Hepatocyte (in vitro differentiated cells): ENCODE measurements around the gene ARSJ. TPM values are rescaled to one million over a fixed set of nuclear protein-coding genes. Genes with fewer than 3 reads are reported as not detected.

Experiments used
- DNase-seq: peaks from one replicate; pipeline ENCODE4 v3.0.0-alpha.2; 2016; ENCODE audit warnings: low spot score
- H2AFZ ChIP-seq: fragments of 200-600 bp; sonication (generic); 2 replicates; pipeline ENCODE4 v1.6.0; 2016; ENCODE audit warnings: antibody characterized with exemption, mild to moderate bottlenecking
- H3K27ac ChIP-seq: fragments of 200-600 bp; sonication (generic); 2 replicates; pipeline ENCODE4 v1.5.1; 2016; ENCODE audit warnings: mild to moderate bottlenecking
- H3K27me3 ChIP-seq: fragments of 200-600 bp; sonication (generic); 2 replicates; pipeline ENCODE4 v1.6.1; 2016
- H3K36me3 ChIP-seq: fragments of 200-600 bp; sonication (generic); replicated peaks from 2 replicates; pipeline ENCODE4 v1.5.1; 2016; ENCODE audit warnings: low read depth; ENCODE audit not compliant: insufficient read depth
- H3K4me1 ChIP-seq: fragments of 200-600 bp; sonication (generic); 2 replicates; pipeline ENCODE4 v1.5.1; 2016; ENCODE audit warnings: mild to moderate bottlenecking, moderate library complexity; ENCODE audit not compliant: insufficient read depth
- H3K4me2 ChIP-seq: fragments of 200-600 bp; sonication (generic); 2 replicates; pipeline ENCODE4 v1.6.0; 2016
- H3K4me3 ChIP-seq: fragments of 200-600 bp; sonication (generic); 2 replicates; pipeline ENCODE4 v1.5.1; 2016; ENCODE audit warnings: mild to moderate bottlenecking
- H3K79me2 ChIP-seq: fragments of 200-600 bp; sonication (generic); 2 replicates; pipeline ENCODE4 v1.6.0; 2017; ENCODE audit warnings: mild to moderate bottlenecking
- H3K9me2 ChIP-seq: fragments of 200-600 bp; sonication (generic); replicated peaks from 2 replicates; pipeline ENCODE4 v1.6.0; 2017; ENCODE audit warnings: mild to moderate bottlenecking; ENCODE audit not compliant: insufficient read depth
- H3K9me3 ChIP-seq: fragments of 200-600 bp; sonication (generic); 2 replicates; pipeline ENCODE4 v1.5.1; 2016; ENCODE audit warnings: low read depth, mild to moderate bottlenecking
- H4K20me1 ChIP-seq: fragments of 200-600 bp; sonication (generic); 2 replicates; pipeline ENCODE4 v1.6.0; 2016; ENCODE audit warnings: mild to moderate bottlenecking; ENCODE audit not compliant: insufficient read depth, poor library complexity, severe bottlenecking
- EZH2 ChIP-seq: fragments of 200-600 bp; sonication (generic); IDR thresholded peaks from 2 replicates; pipeline ENCODE4 v1.6.1; 2016; ENCODE audit warnings: antibody characterized with exemption, mild to moderate bottlenecking, borderline replicate concordance
- EZH2phosphoT487 ChIP-seq: fragments of 200-600 bp; sonication (generic); IDR thresholded peaks from one replicate; pipeline ENCODE4 v1.6.1; 2018; ENCODE audit warnings: antibody characterized with exemption, mild to moderate bottlenecking, low read depth, moderate library complexity; ENCODE audit not compliant: unreplicated experiment, severe bottlenecking
- WGBS: methylation state at CpG from one replicate; pipeline ENCODE4 v1.1.6; 2016; ENCODE audit warnings: low lambda C conversion rate; ENCODE audit errors: missing lambda C conversion rate; 5-methylcytosine and 5-hydroxymethylcytosine counted together
- polyA plus RNA-seq: library from polyadenylated mRNA; unstranded; fragments of >200 nt; fragmentation: Nextera tagmentation; extraction: Ambion mirVana; gene quantifications from 2 replicates; pipeline ENCODE4 v1.2.1, GENCODE V29; 2016
- total RNA-seq: library from RNA; depleted of rRNA; stranded (reverse); fragments of >200 nt; gene quantifications from 2 replicates; pipeline ENCODE4 v1.2.3, GENCODE V29; 2014
- TF ChIP-seq, protein P1 (sequence below): fragments of 200-600 bp; sonication (generic); IDR thresholded peaks from 2 replicates; pipeline ENCODE4 v1.5.1; 2016; ENCODE audit warnings: antibody characterized with exemption, mild to moderate bottlenecking; ENCODE audit not compliant: poor library complexity

Gene ARSJ
- total and polyA plus RNA-seq, 2 experiments from 2014 or later: 7.6 to 13.8 TPM

DNA sequence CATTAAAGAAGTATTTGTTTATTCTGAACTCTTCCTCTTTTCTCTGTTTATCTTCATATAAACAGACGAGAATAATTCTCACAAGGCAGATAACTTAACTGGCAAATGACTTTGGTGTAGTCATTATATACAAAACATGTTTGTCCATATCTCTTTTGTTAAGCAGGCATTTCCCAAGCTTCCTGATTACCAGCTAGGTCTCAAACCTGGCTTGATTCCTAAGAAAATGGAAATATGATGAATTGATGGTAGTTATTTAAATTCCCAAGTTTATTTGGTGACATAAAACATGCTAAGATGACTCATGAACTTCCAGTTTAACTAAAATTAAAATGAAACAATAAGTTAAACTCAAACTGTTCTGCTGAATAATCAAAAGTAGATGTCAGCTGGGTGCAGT, 96.8 kb downstream of the ARSJ start:
- Histone ChIP-seq H2AFZ (no peak overlapping the region), H3K36me3 (no peaks in the 10 kb centered on the region), H3K4me1 (no peaks in the 10 kb centered on the region), H3K4me2 (no peak overlapping the region), H3K79me2 (no peaks in the 10 kb centered on the region), H4K20me1 (no peaks in the 10 kb centered on the region), H3K4me3 (no peak overlapping the region), H3K27me3 (no peaks in the 10 kb centered on the region), H3K27ac (no peak overlapping the region), H3K9me3 (no peaks in the 10 kb centered on the region), H3K9me2 (no peaks in the 10 kb centered on the region)
- no peak for DNase-seq
- WGBS: 53% methylated on average over 1 of the region's 1 CpG
- TF ChIP-seq EZH2phosphoT487 (no peak), EZH2 (no peak)
- TF ChIP-seq, protein P1, sequence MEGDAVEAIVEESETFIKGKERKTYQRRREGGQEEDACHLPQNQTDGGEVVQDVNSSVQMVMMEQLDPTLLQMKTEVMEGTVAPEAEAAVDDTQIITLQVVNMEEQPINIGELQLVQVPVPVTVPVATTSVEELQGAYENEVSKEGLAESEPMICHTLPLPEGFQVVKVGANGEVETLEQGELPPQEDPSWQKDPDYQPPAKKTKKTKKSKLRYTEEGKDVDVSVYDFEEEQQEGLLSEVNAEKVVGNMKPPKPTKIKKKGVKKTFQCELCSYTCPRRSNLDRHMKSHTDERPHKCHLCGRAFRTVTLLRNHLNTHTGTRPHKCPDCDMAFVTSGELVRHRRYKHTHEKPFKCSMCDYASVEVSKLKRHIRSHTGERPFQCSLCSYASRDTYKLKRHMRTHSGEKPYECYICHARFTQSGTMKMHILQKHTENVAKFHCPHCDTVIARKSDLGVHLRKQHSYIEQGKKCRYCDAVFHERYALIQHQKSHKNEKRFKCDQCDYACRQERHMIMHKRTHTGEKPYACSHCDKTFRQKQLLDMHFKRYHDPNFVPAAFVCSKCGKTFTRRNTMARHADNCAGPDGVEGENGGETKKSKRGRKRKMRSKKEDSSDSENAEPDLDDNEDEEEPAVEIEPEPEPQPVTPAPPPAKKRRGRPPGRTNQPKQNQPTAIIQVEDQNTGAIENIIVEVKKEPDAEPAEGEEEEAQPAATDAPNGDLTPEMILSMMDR: no peak

- Histone ChIP-seq H3K4me2 (no peak overlapping the region), H3K9me3 (no peaks in the 10 kb centered on the region), H3K79me2 (no peaks in the 10 kb centered on the region), H4K20me1 (no peaks in the 10 kb centered on the region), H3K4me3 (no peak overlapping the region), H3K4me1 (no peaks in the 10 kb centered on the region), H3K27me3 (no peaks in the 10 kb centered on the region), H3K27ac (no peak overlapping the region), H3K9me2 (no peaks in the 10 kb centered on the region), H2AFZ (no peak overlapping the region), H3K36me3 (no peaks in the 10 kb centered on the region)
- DNase-seq: no peak
- TF ChIP-seq EZH2 (no peak), EZH2phosphoT487 (no peak)
- TF ChIP-seq, protein P1: no peak
- WGBS: 77% methylated on average over 2 of the region's 2 CpGs
Observed at GRCh38 chr4:113881256-113881655, 98.2 kb downstream of the ARSJ start.

DNA sequence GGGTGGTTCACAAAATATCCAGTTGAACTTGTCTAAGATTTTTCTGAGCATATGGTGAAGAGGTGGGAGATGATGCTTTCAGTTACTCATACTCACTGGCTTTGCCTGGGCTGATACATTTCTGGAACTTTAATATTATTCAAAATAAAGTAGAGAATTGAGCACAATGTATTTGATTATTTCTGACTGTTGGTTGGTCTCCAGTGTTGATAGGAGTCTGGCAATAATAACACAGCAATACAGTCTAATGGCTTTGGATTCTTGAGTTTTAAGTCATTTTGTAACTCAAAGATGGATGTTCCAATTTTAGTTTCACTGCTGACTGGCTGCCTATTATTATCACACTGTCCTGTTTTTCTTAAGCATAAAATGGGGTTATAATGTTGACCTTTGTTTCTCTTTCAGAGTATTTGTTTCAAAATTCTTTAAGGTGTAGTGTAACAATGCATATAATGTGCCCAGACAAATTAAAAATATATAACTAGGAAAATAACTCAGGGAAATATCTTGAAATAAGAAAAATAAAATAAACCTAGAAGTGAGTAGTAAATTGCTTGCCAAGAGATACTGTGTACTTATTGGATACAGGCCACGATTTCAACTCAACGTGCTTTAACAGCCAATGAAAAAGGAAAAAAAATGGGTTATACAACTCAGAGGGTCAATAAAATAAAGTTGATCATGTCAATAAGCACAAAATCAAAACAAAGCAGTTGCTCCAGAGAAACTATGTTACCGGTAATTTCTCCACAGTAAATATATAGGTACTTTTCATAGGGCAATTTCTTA, 99.0 kb downstream of the ARSJ start:
- Histone ChIP-seq H3K4me3 (no peak overlapping the region), H2AFZ (no peak overlapping the region), H3K9me2 (no peaks in the 10 kb centered on the region), H4K20me1 (no peaks in the 10 kb centered on the region), H3K4me2 (no peak overlapping the region), H3K27ac (no peak overlapping the region), H3K79me2 (no peaks in the 10 kb centered on the region), H3K36me3 (no peaks in the 10 kb centered on the region), H3K27me3 (no peaks in the 10 kb centered on the region), H3K9me3 (no peaks in the 10 kb centered on the region), H3K4me1 (no peaks in the 10 kb centered on the region)
- TF ChIP-seq, protein P1: no peak
- no peak for TF ChIP-seq EZH2phosphoT487
- no peak for TF ChIP-seq EZH2
- WGBS: 72% methylated on average over 3 of the region's 3 CpGs
- no peak for DNase-seq
